GM18870 (cell line): ENCODE measurements around the gene MYO1F.
"Not testable (repeated sequence)": the region's sequence is repeated elsewhere in the genome, so short reads cannot be mapped to it uniquely, and the experiment has no call there.

Experiments used
- ATAC-seq: cut with Tn5 transposase; IDR thresholded peaks from one replicate; pipeline ENCODE4 v1.9.1; 2021; ENCODE audit warnings: moderate library complexity; ENCODE audit not compliant: unreplicated experiment

MYO1F gene

GRCh38 chr19:8567522-8568172 is 9.6 kb downstream of the MYO1F start:
- ATAC-seq, result no peak

- no peak for ATAC-seq
These were observed 10.4 kb downstream of the MYO1F start for GRCh38 chr19:8566855-8567254.

- ATAC-seq, result not testable (repeated sequence)
These were observed 12.4 kb downstream of the MYO1F start for GRCh38 chr19:8564866-8565265.

GRCh38 chr19:8561075-8561764 is 16.0 kb downstream of the MYO1F start:
- ATAC-seq, result no peak

- no peak for ATAC-seq
These were observed 18.9 kb downstream of the MYO1F start for GRCh38 chr19:8558325-8558724.

- ATAC-seq, result no peak
These were observed 19.5 kb downstream of the MYO1F start for GRCh38 chr19:8557642-8558238.

GRCh38 chr19:8553729-8554128 is 23.5 kb downstream of the MYO1F start:
- ATAC-seq, result not testable (repeated sequence)

- ATAC-seq, result no peak
These were observed 24.4 kb downstream of the MYO1F start for GRCh38 chr19:8552810-8553209.

GRCh38 chr19:8550070-8550469 is 27.2 kb downstream of the MYO1F start:
- no peak for ATAC-seq

- no peak for ATAC-seq
These were observed 31.5 kb downstream of the MYO1F start for GRCh38 chr19:8545743-8546142.

GRCh38 chr19:8544168-8544567 is 33.1 kb downstream of the MYO1F start:
- ATAC-seq, result no peak

GRCh38 chr19:8539621-8540149 is 37.6 kb downstream of the MYO1F start:
- no peak for ATAC-seq

- no peak for ATAC-seq
These were observed 40.1 kb downstream of the MYO1F start for GRCh38 chr19:8537099-8537498.

GRCh38 chr19:8536282-8536681 is 41.0 kb downstream of the MYO1F start:
- ATAC-seq, result no peak

- no peak for ATAC-seq
These were observed 45.0 kb downstream of the MYO1F start for GRCh38 chr19:8532225-8532624.

- no peak for ATAC-seq
These were observed 45.8 kb downstream of the MYO1F start for GRCh38 chr19:8531470-8531869.

- no peak for ATAC-seq
These were observed 47.1 kb downstream of the MYO1F start for GRCh38 chr19:8530061-8530679.

GRCh38 chr19:8529369-8530006 is 47.8 kb downstream of the MYO1F start:
- ATAC-seq, result no peak

- no peak for ATAC-seq
These were observed 48.7 kb downstream of the MYO1F start for GRCh38 chr19:8528500-8528899.

GRCh38 chr19:8526345-8527091 is 50.7 kb downstream of the MYO1F start:
- no peak for ATAC-seq

- ATAC-seq, result no peak
These were observed 51.9 kb downstream of the MYO1F start for GRCh38 chr19:8525401-8525684.
